ENCODE data around the gene BORCS8.
A peak's percentile ranks its signal among the peaks of the same experiment; 100 is the strongest.
"Not testable (repeated sequence)": the region's sequence is repeated elsewhere in the genome, so short reads cannot be mapped to it uniquely, and the experiment has no call there.

Gene BORCS8

DNA sequence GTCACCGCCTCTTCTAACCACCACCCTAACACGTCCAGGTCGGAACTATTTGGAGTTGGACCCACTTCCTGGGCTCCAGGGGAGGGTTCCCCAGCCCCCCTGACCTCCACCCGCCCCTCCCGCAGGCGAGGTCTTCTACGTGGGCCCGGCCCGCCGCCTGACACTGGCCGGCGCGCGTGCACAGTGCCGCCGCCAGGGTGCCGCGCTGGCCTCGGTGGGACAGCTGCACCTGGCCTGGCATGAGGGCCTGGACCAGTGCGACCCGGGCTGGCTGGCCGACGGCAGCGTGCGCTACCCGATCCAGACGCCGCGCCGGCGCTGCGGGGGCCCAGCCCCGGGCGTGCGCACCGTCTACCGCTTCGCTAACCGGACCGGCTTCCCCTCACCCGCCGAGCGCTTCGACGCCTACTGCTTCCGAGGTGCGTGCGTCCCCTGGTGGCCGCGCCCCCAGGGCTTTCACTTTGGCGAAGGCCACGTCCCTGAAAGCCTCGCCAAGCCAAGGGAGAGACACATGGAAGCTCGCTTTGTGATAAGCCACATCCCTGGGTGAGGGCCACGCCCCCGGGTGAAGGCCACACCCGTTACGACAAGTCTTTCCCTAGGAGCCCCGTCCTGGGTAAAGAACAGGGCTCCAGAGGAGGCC is 33.0 kb upstream of the BORCS8 start:
- TF ChIP-seq, protein P1, sequence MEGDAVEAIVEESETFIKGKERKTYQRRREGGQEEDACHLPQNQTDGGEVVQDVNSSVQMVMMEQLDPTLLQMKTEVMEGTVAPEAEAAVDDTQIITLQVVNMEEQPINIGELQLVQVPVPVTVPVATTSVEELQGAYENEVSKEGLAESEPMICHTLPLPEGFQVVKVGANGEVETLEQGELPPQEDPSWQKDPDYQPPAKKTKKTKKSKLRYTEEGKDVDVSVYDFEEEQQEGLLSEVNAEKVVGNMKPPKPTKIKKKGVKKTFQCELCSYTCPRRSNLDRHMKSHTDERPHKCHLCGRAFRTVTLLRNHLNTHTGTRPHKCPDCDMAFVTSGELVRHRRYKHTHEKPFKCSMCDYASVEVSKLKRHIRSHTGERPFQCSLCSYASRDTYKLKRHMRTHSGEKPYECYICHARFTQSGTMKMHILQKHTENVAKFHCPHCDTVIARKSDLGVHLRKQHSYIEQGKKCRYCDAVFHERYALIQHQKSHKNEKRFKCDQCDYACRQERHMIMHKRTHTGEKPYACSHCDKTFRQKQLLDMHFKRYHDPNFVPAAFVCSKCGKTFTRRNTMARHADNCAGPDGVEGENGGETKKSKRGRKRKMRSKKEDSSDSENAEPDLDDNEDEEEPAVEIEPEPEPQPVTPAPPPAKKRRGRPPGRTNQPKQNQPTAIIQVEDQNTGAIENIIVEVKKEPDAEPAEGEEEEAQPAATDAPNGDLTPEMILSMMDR (conservative IDR thresholded peaks at IDR 0.05; ENCODE audit: control insufficient read depth, insufficient read depth, low read depth, low read length) = peak; percentile 45
- H3K4me3 ChIP-seq (ENCODE audit: control insufficient read depth, low read depth, low read length) = no peak overlapping the region
- DNase-seq (ENCODE audit: low read depth) = peak; percentile 50

DNA sequence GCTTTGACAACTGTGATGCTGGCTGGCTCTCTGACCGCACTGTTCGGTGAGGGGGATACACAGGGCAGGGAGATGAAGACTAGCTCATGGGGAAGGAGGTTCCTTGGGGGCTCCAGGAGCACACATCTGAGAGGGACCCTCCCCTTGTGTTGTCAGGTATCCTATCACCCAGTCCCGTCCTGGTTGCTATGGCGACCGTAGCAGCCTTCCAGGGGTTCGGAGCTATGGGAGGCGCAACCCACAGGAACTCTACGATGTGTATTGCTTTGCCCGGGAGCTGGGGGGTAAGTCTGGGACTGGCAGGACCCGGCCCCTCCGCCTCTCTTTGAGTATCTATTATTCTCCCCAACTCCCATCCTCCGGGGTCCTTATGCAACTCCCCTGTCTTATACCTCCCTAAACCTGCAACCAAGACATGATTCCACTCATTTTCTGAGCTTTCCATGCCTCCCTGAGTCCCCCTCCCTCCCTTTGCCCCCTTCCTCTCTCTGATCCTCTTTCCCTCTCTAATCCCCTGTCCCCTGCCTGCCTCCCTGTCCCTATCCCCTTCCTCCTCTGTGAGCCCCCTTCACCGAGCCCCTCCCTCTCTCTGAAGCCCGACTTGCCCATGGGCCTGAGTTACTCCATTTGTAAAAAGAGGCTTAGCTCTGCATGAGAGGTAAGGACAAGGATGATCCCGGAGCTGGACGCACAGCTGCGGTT is 32.3 kb upstream of the BORCS8 start:
- DNase-seq (ENCODE audit: low read depth) = no peak
- no peak overlapping the region for H3K4me3 ChIP-seq (ENCODE audit: control insufficient read depth, low read depth, low read length)
- TF ChIP-seq, protein P1 (conservative IDR thresholded peaks at IDR 0.05; ENCODE audit: control insufficient read depth, insufficient read depth, low read depth, low read length) = no peak

DNA sequence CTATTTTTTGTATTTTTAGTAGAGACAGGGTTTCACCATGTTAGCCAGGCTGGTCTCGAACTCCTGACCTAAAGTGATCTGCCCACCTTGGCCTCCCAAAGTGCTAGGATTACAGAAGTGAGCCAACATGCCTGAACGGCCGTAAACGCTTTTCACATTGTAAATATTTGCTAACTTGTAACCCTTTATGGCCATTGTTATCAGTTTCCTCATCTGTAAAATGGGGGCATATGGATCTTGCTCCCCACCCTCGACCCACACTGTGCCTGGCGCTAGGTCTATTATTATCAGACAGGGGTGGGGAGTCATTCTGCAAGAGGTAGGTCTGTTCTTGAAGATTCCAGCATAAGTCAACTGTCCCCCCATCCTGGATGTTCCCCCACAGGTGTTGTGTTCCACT is 31.7 kb upstream of the BORCS8 start:
- TF ChIP-seq, protein P1 (conservative IDR thresholded peaks at IDR 0.05; ENCODE audit: control insufficient read depth, insufficient read depth, low read depth, low read length) = no peak
- DNase-seq (ENCODE audit: low read depth) = no peak
- no peak overlapping the region for H3K4me3 ChIP-seq (ENCODE audit: control insufficient read depth, low read depth, low read length)

GRCh38 chr19:19223060-19223459 is 31.1 kb upstream of the BORCS8 start:
- TF ChIP-seq, protein P1 (conservative IDR thresholded peaks at IDR 0.05; ENCODE audit: control insufficient read depth, insufficient read depth, low read depth, low read length) = no peak
- no peak for DNase-seq (ENCODE audit: low read depth)
- H3K4me3 ChIP-seq (ENCODE audit: control insufficient read depth, low read depth, low read length) = no peak overlapping the region

DNA sequence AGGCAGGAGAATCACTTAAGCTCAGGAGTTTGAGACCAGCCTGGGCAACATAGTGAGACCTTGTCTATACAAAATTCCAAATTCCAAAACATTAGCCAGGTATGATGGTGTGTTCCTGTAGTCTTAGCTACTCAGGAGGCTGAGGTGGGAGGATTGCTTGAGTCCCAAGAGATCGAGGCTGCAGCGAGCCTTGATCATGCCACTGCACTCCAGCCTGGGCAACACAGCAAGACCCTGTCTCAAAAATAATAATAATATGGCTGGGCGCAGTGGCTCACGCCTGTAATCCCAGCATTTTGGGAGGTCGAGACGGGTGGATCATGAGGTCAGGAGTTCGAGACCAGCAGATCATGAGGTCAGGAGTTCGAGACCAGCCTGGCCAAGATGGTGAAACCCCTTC is 29.0 kb upstream of the BORCS8 start:
- H3K4me3 ChIP-seq (ENCODE audit: control insufficient read depth, low read depth, low read length); DNase-seq (ENCODE audit: low read depth): not testable (repeated sequence)

- no peak overlapping the region for H3K4me3 ChIP-seq (ENCODE audit: control insufficient read depth, low read depth, low read length)
- TF ChIP-seq, protein P1 (conservative IDR thresholded peaks at IDR 0.05; ENCODE audit: control insufficient read depth, insufficient read depth, low read depth, low read length) = no peak
- no peak for DNase-seq (ENCODE audit: low read depth)
Observed at GRCh38 chr19:19218911-19219310, 27.0 kb upstream of the BORCS8 start.

- TF ChIP-seq, protein P1 (conservative IDR thresholded peaks at IDR 0.05; ENCODE audit: control insufficient read depth, insufficient read depth, low read depth, low read length) = peak; percentile 21
- peak; percentile 41 for DNase-seq (ENCODE audit: low read depth)
- H3K4me3 ChIP-seq (ENCODE audit: control insufficient read depth, low read depth, low read length) = no peak overlapping the region
Observed at GRCh38 chr19:19217099-19217498, 25.1 kb upstream of the BORCS8 start.
